ENCODE measurements around the gene MGAT4B. TPM values are rescaled to one million over a fixed set of nuclear protein-coding genes. Genes with fewer than 3 reads are reported as not detected.
"Not testable (repeated sequence)": the region's sequence is repeated elsewhere in the genome, so short reads cannot be mapped to it uniquely, and the experiment has no call there.

Gene MGAT4B
- total RNA-seq, 1 donor from 2014 or later: 198 TPM

DNA sequence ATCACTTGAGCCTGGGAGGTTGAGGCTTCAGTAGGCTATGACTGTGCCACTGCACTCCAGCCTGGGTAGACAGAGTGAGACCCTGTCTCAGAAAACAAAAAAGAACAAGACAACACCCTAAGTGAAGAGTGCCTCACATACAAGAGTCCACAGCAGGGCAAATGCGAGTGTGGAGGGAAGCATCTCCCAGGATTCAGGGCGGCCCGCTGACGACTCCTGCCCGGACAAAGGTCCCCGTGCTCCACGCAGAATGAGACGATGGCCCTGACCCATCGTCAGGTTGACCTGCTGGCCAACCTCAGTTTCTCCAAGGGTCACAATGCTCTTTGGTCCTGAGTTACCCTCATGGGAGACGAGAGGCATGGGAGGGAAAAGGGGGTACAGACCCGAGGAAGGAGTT lies 33.7 kb upstream of the MGAT4B start:
- H3K4me3 Mint-ChIP-seq (ENCODE audit: unreplicated experiment): no peak overlapping the region
- TF ChIP-seq, protein P1, sequence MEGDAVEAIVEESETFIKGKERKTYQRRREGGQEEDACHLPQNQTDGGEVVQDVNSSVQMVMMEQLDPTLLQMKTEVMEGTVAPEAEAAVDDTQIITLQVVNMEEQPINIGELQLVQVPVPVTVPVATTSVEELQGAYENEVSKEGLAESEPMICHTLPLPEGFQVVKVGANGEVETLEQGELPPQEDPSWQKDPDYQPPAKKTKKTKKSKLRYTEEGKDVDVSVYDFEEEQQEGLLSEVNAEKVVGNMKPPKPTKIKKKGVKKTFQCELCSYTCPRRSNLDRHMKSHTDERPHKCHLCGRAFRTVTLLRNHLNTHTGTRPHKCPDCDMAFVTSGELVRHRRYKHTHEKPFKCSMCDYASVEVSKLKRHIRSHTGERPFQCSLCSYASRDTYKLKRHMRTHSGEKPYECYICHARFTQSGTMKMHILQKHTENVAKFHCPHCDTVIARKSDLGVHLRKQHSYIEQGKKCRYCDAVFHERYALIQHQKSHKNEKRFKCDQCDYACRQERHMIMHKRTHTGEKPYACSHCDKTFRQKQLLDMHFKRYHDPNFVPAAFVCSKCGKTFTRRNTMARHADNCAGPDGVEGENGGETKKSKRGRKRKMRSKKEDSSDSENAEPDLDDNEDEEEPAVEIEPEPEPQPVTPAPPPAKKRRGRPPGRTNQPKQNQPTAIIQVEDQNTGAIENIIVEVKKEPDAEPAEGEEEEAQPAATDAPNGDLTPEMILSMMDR (IDR thresholded peaks at IDR 0.05): no peak
- no peaks in the 10 kb centered on the region for H3K4me1 Mint-ChIP-seq (ENCODE audit: unreplicated experiment)
- H3K27me3 Mint-ChIP-seq (ENCODE audit: unreplicated experiment): no peaks in the 10 kb centered on the region
- H3K9me3 Mint-ChIP-seq (ENCODE audit: unreplicated experiment): peaks cover 5% of the 10 kb centered on the region
- peak overlapping the region; percentile 31 for H3K27ac Mint-ChIP-seq (ENCODE audit: unreplicated experiment)
- no peak for DNase-seq (ENCODE audit: extremely low spot score, unreplicated experiment)
- H3K36me3 Mint-ChIP-seq (ENCODE audit: unreplicated experiment): peaks cover 42% of the 10 kb centered on the region

DNA sequence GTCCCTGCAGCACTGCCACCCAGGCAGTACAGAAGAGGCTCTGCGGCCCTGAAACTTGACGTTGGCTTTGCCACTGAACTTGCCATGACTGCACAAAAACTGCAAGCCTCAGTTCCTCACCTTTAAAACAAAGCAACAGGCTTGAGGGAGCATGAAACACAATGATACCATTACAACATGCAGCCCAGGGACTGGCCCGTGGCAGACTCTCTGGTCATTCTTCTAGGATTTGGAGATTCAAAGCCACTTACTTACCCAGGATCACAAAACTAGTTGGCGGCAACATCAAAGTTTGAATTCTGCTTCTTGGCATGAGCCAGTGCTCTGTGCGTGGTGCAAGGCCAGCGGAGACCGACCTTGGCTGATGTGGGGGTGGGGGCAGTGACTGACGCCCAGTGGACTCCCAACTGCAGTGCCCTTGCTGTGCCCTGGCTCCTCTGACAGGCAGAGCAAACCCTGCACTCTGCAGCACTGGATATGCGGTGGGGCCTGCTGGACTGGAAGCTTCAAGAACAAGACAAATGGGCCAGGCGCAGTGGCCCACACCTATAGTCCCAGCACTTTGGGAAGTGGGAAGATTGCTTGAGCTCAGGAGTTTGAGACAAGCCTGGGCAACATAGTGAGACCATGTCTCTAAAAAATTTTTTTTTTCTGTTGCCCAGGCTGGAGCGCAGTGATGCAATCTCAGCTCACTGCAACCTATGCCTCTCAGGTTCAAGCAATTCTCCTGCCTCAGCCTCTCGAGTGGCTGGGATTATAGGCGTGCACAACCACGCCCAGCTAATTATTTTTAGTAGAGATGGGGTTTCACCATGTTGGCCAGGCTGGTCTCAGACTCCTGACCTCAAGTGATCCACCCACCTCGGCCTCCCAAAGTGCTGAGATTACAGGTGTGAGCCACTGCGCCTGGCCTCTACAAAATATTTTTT lies 32.9 kb upstream of the MGAT4B start:
- H3K27me3 Mint-ChIP-seq (ENCODE audit: unreplicated experiment): no peaks in the 10 kb centered on the region
- H3K9me3 Mint-ChIP-seq (ENCODE audit: unreplicated experiment): peaks cover under 1% of the 10 kb centered on the region
- TF ChIP-seq, protein P1 (IDR thresholded peaks at IDR 0.05): no peak
- H3K36me3 Mint-ChIP-seq (ENCODE audit: unreplicated experiment): peaks cover 38% of the 10 kb centered on the region
- DNase-seq (ENCODE audit: extremely low spot score, unreplicated experiment): no peak
- no peak overlapping the region for H3K4me3 Mint-ChIP-seq (ENCODE audit: unreplicated experiment)
- peak overlapping the region; percentile 31 for H3K27ac Mint-ChIP-seq (ENCODE audit: unreplicated experiment)
- H3K4me1 Mint-ChIP-seq (ENCODE audit: unreplicated experiment): no peaks in the 10 kb centered on the region

DNA sequence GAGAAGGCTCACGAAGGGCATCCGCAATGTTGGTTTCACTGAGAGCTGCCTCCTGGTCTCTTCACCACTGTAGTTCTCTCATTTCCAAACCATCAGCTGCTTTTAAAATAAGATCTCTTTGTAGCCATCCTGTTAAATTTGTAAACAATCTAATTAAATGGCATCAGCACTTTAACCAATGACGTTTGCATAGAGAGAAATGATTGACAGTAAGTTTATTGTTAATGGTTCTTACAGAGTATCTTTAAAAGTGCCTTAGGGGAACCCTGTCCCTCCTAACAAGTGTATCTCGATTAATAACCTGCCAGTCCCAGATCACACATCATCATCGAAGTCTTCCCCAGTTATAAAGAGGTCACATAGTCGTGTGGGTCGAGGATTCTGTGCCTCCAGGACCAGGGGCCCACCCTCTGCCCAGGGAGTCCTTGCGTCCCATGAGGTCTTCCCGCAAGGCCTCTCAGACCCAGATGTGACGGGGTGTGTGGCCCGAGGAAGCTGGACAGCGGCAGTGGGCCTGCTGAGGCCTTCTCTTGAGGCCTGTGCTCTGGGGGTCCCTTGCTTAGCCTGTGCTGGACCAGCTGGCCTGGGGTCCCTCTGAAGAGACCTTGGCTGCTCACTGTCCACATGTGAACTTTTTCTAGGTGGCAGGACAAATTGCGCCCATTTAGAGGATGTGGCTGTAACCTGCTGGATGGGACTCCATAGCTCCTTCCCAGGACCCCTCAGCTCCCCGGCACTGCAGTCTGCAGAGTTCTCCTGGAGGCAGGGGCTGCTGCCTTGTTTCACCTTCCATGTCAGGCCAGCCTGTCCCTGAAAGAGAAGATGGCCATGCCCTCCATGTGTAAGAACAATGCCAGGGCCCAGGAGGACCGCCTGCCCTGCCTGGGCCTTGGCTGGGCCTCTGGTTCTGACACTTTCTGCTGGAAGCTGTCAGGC lies 30.7 kb upstream of the MGAT4B start:
- TF ChIP-seq, protein P1 (IDR thresholded peaks at IDR 0.05): no peak
- Mint-ChIP-seq H3K9me3 (ENCODE audit: unreplicated experiment) (no peaks in the 10 kb centered on the region), H3K4me3 (ENCODE audit: unreplicated experiment) (no peak overlapping the region), H3K36me3 (ENCODE audit: unreplicated experiment) (peaks cover 44% of the 10 kb centered on the region), H3K27ac (ENCODE audit: unreplicated experiment) (peak overlapping the region; percentile 9), H3K27me3 (ENCODE audit: unreplicated experiment) (no peaks in the 10 kb centered on the region), H3K4me1 (ENCODE audit: unreplicated experiment) (no peaks in the 10 kb centered on the region)
- DNase-seq (ENCODE audit: extremely low spot score, unreplicated experiment): no peak

DNA sequence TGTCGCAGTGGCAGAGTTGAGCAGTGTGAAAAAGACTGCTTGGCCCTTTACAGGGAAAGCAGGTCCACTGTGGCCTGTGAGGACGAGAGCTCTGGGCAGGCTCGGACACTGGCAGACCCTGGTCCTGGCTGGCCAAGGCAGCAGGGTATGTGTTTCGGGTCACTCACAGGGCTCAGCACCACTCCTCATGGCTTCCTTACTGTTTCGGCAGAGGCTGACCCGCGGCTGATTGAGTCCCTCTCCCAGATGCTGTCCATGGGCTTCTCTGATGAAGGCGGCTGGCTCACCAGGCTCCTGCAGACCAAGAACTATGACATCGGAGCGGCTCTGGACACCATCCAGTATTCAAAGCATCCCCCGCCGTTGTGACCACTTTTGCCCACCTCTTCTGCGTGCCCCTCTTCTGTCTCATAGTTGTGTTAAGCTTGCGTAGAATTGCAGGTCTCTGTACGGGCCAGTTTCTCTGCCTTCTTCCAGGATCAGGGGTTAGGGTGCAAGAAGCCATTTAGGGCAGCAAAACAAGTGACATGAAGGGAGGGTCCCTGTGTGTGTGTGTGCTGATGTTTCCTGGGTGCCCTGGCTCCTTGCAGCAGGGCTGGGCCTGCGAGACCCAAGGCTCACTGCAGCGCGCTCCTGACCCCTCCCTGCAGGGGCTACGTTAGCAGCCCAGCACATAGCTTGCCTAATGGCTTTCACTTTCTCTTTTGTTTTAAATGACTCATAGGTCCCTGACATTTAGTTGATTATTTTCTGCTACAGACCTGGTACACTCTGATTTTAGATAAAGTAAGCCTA lies 29.8 kb upstream of the MGAT4B start:
- Mint-ChIP-seq H3K36me3 (ENCODE audit: unreplicated experiment) (peaks cover 45% of the 10 kb centered on the region), H3K27me3 (ENCODE audit: unreplicated experiment) (no peaks in the 10 kb centered on the region), H3K4me1 (ENCODE audit: unreplicated experiment) (no peaks in the 10 kb centered on the region), H3K27ac (ENCODE audit: unreplicated experiment) (peak overlapping the region; percentile 25), H3K9me3 (ENCODE audit: unreplicated experiment) (no peaks in the 10 kb centered on the region), H3K4me3 (ENCODE audit: unreplicated experiment) (no peak overlapping the region)
- TF ChIP-seq, protein P1 (IDR thresholded peaks at IDR 0.05): no peak
- DNase-seq (ENCODE audit: extremely low spot score, unreplicated experiment): no peak

DNA sequence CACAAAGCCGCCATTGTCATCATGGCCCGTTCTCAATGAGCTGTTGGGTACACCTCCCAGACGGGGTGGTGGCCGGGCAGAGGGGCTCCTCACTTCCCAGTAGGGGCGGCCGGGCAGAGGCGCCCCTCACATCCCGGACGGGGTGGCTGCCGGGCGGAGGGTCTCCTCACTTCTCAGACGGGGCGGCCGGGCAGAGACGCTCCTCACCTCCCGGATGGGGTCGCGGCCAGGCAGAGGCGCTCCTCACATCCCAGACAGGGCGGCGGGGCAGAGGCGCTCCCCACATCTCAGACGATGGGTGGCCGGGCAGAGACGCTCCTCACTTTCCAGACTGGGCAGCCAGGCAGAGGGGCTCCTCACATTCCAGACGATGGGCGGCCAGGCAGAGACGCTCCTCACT lies 28.2 kb upstream of the MGAT4B start:
- not testable (repeated sequence) for H3K4me3 Mint-ChIP-seq (ENCODE audit: unreplicated experiment); H3K9me3 Mint-ChIP-seq (ENCODE audit: unreplicated experiment); DNase-seq (ENCODE audit: extremely low spot score, unreplicated experiment); H3K27ac Mint-ChIP-seq (ENCODE audit: unreplicated experiment); H3K4me1 Mint-ChIP-seq (ENCODE audit: unreplicated experiment); H3K27me3 Mint-ChIP-seq (ENCODE audit: unreplicated experiment)
- H3K36me3 Mint-ChIP-seq (ENCODE audit: unreplicated experiment): peaks cover 55% of the 10 kb centered on the region

All from osteocyte (in vitro differentiated cells).